Measurements from ENCODE around the gene PVALB.

DNA sequence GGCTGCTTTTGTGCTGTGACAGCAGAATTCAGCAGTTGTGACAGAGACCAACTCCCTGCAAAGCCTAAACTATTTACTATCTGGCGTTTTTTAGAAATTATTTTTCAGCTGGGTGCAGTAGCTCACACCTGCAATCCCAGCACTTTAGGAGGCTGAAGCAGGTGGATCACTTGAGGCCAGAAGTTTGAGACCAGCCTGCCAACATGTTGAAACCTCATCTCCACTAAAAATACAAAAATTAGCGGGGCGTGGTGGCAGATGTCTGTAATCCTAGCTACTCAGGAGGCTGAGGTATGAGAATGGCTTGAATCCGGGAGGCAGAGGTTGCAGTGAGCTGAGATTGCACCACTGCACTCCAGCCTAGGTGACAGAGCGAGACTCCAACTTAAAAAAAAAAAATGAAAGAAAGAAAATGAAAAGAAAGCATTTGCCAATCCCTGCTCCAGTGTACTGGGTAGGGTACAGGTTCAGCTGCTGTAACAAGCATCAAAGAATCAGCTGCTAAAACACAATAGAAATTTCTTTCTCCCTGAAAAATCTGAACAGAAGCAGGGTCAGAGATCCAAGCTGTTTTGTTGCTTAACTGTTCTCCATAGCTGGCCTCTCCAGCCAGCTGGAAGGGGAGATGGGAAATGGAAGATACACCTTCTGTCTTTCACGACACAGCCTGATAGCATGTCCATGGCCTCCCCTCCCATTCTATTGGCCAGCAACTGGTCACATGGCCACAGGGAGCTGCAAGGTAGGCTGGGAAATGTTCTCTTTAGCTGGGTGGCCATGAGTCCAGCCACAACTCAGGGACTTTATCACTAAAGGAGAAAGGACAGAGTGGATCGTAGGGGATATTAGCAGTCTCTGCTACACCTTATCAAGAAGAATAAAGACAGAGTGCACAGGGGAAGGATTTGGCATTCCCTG lies 35.5 kb upstream of the PVALB start:
- TF ChIP-seq, protein P1, sequence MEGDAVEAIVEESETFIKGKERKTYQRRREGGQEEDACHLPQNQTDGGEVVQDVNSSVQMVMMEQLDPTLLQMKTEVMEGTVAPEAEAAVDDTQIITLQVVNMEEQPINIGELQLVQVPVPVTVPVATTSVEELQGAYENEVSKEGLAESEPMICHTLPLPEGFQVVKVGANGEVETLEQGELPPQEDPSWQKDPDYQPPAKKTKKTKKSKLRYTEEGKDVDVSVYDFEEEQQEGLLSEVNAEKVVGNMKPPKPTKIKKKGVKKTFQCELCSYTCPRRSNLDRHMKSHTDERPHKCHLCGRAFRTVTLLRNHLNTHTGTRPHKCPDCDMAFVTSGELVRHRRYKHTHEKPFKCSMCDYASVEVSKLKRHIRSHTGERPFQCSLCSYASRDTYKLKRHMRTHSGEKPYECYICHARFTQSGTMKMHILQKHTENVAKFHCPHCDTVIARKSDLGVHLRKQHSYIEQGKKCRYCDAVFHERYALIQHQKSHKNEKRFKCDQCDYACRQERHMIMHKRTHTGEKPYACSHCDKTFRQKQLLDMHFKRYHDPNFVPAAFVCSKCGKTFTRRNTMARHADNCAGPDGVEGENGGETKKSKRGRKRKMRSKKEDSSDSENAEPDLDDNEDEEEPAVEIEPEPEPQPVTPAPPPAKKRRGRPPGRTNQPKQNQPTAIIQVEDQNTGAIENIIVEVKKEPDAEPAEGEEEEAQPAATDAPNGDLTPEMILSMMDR (IDR thresholded peaks at IDR 0.05 in 2 of 3, conservative IDR thresholded peaks at IDR 0.05 in 1 of 3; ENCODE audit: borderline replicate concordance in 1 of 3, insufficient read depth in 1 of 3, low read depth in 2 of 3, low read length in 2 of 3): no peak
- TF ChIP-seq POLR2A (IDR thresholded peaks at IDR 0.05; ENCODE audit: borderline replicate concordance, extremely low read depth, insufficient read depth, insufficient read length) (no peak), POLR2AphosphoS5 (IDR thresholded peaks at IDR 0.05; ENCODE audit: low read depth, low read length) (no peak), SIN3A (IDR thresholded peaks at IDR 0.05; ENCODE audit: low read depth) (no peak), RAD21 (IDR thresholded peaks at IDR 0.05; ENCODE audit: low read depth) (no peak), CBX3 (IDR thresholded peaks at IDR 0.05; ENCODE audit: low read depth) (no peak), SP1 (IDR thresholded peaks at IDR 0.05; ENCODE audit: low read depth) (no peak), REST (IDR thresholded peaks at IDR 0.05; ENCODE audit: low read depth) (no peak), EZH2 (IDR thresholded peaks at IDR 0.05) (no peak), EZH2phosphoT487 (IDR thresholded peaks at IDR 0.05; ENCODE audit: borderline replicate concordance) (no peak), EGR1 (IDR thresholded peaks at IDR 0.05; ENCODE audit: low read depth) (no peak)
- TF ChIP-seq, protein P2, sequence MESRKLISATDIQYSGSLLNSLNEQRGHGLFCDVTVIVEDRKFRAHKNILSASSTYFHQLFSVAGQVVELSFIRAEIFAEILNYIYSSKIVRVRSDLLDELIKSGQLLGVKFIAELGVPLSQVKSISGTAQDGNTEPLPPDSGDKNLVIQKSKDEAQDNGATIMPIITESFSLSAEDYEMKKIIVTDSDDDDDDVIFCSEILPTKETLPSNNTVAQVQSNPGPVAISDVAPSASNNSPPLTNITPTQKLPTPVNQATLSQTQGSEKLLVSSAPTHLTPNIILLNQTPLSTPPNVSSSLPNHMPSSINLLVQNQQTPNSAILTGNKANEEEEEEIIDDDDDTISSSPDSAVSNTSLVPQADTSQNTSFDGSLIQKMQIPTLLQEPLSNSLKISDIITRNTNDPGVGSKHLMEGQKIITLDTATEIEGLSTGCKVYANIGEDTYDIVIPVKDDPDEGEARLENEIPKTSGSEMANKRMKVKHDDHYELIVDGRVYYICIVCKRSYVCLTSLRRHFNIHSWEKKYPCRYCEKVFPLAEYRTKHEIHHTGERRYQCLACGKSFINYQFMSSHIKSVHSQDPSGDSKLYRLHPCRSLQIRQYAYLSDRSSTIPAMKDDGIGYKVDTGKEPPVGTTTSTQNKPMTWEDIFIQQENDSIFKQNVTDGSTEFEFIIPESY (IDR thresholded peaks at IDR 0.05; ENCODE audit: extremely low read depth, insufficient replicate concordance, low read length): no peak

Measured in HCT116 (cell line).